SK-N-SH treated with all-trans-retinoic acid at 6 μM for 48 hours (cell line): Measurements from ENCODE around the gene OR10D3.

Experiments
- ATAC-seq: fragments of 200-7000 bp; cut with Tn5 transposase; 3 replicates; pipeline ENCODE4 v1.9.1; 2020; ENCODE audit warnings: mild to moderate bottlenecking, moderate library complexity
- ARNTL ChIP-seq: fragments of 450-650 bp; formaldehyde crosslinking; IDR thresholded peaks from 2 replicates; pipeline ENCODE4 v1.5.0; 2020; ENCODE audit warnings: low read depth, mild to moderate bottlenecking, moderate library complexity, borderline replicate concordance
- BACH2 ChIP-seq: fragments of 250-450 bp; sonication (Bioruptor Pico); IDR thresholded peaks from 2 replicates; pipeline ENCODE4 v1.9.0; 2021; ENCODE audit warnings: mild to moderate bottlenecking, borderline replicate concordance
- CREB5 ChIP-seq: fragments of 250-450 bp; sonication (Bioruptor Pico); IDR thresholded peaks from 2 replicates; pipeline ENCODE4 v1.5.1; 2020; ENCODE audit warnings: low read depth, mild to moderate bottlenecking, moderate library complexity
- CSRNP3 ChIP-seq: fragments of 250-450 bp; sonication (Bioruptor Pico); IDR thresholded peaks from 2 replicates; pipeline ENCODE4 v1.5.1; 2021; ENCODE audit warnings: mild to moderate bottlenecking, moderate library complexity
- ESRRG ChIP-seq: fragments of 250-450 bp; sonication (Bioruptor Pico); IDR thresholded peaks from 2 replicates; pipeline ENCODE4 v1.6.1; 2021; ENCODE audit warnings: mild to moderate bottlenecking
- GLIS3 ChIP-seq: fragments of 250-450 bp; sonication (Bioruptor Pico); IDR thresholded peaks from 2 replicates; pipeline ENCODE4 v1.5.0; 2020; ENCODE audit warnings: mild to moderate bottlenecking, moderate library complexity
- ISL1 ChIP-seq: fragments of 250-450 bp; sonication (Bioruptor Pico); IDR thresholded peaks from 2 replicates; pipeline ENCODE4 v2.1.2; 2022; ENCODE audit warnings: mild to moderate bottlenecking, moderate library complexity
- OSR1 ChIP-seq: fragments of 250-450 bp; sonication (Bioruptor Pico); IDR thresholded peaks from 2 replicates; pipeline ENCODE4 v1.8.0; 2022; ENCODE audit warnings: moderate library complexity, mild to moderate bottlenecking, inconsistent platforms
- PATZ1 ChIP-seq: fragments of 250-450 bp; sonication (Bioruptor Pico); IDR thresholded peaks from 2 replicates; pipeline ENCODE4 v1.8.0; 2020; ENCODE audit warnings: mild to moderate bottlenecking, moderate library complexity, borderline replicate concordance
- POU6F1 ChIP-seq: fragments of 250-450 bp; sonication (Bioruptor Pico); IDR thresholded peaks from 2 replicates; pipeline ENCODE4 v1.8.0; 2021; ENCODE audit warnings: low read depth, mild to moderate bottlenecking, moderate library complexity, borderline replicate concordance
- PPARA ChIP-seq: fragments of 250-450 bp; sonication (Bioruptor Pico); IDR thresholded peaks from 2 replicates; pipeline ENCODE4 v1.5.0; 2020; ENCODE audit warnings: mild to moderate bottlenecking, borderline replicate concordance
- RARB ChIP-seq: fragments of 250-450 bp; sonication (Bioruptor Pico); IDR thresholded peaks from 2 replicates; pipeline ENCODE4 v1.8.0; 2021; ENCODE audit warnings: mild to moderate bottlenecking, moderate library complexity
- SNAI2 ChIP-seq: fragments of 250-450 bp; sonication (Bioruptor Pico); IDR thresholded peaks from 2 replicates; pipeline ENCODE4 v1.5.0; 2020; ENCODE audit warnings: mild to moderate bottlenecking, moderate library complexity
- TCF4 ChIP-seq: fragments of 250-450 bp; sonication (Bioruptor Pico); IDR thresholded peaks from 2 replicates; pipeline ENCODE4 v1.8.0; 2021; ENCODE audit warnings: mild to moderate bottlenecking, moderate library complexity, borderline replicate concordance
- TOX ChIP-seq: fragments of 250-450 bp; sonication (Bioruptor Pico); IDR thresholded peaks from 2 replicates; pipeline ENCODE4 v1.8.0; 2021; ENCODE audit warnings: mild to moderate bottlenecking, moderate library complexity, borderline replicate concordance
- TSHZ2 ChIP-seq: fragments of 250-450 bp; sonication (Bioruptor Pico); IDR thresholded peaks from 2 replicates; pipeline ENCODE4 v1.5.0; 2020; ENCODE audit warnings: mild to moderate bottlenecking, moderate library complexity
- ZFP3 ChIP-seq: fragments of 250-450 bp; sonication (Bioruptor Pico); IDR thresholded peaks from 2 replicates; pipeline ENCODE4 v1.5.0; 2020; ENCODE audit warnings: mild to moderate bottlenecking, moderate library complexity
- ZFP30 ChIP-seq: fragments of 450-650 bp; formaldehyde crosslinking; IDR thresholded peaks from 2 replicates; pipeline ENCODE4 v1.5.0; 2022; ENCODE audit warnings: mild to moderate bottlenecking, moderate library complexity
- ZNF565 ChIP-seq: fragments of 450-650 bp; formaldehyde crosslinking; conservative IDR thresholded peaks from 2 replicates; pipeline ENCODE4 v1.5.0; 2020; ENCODE audit warnings: low read depth, mild to moderate bottlenecking, moderate library complexity
- ZNF8 ChIP-seq: fragments of 450-650 bp; formaldehyde crosslinking; IDR thresholded peaks from 2 replicates; pipeline ENCODE4 v1.5.0; 2020; ENCODE audit warnings: mild to moderate bottlenecking, moderate library complexity

OR10D3 gene

GRCh38 chr11:124199702-124200101, 16.6 kb downstream of the OR10D3 start:
- TF ChIP-seq GLIS3 (CRISPR knock-in tag) (no peak), PATZ1 (no peak), SNAI2 (CRISPR knock-in tag) (no peak), ZNF8 (CRISPR knock-in tag) (no peak), CREB5 (CRISPR knock-in tag) (no peak)
- no peak for ATAC-seq

- ATAC-seq, result no peak
- TF ChIP-seq BACH2 (CRISPR knock-in tag), result no peak
- TF ChIP-seq TCF4 (CRISPR knock-in tag), result no peak
- TF ChIP-seq ZFP3 (CRISPR knock-in tag), result no peak
- no peak for TF ChIP-seq GLIS3 (CRISPR knock-in tag)
- no peak for TF ChIP-seq ZNF8 (CRISPR knock-in tag)
- TF ChIP-seq TSHZ2 (CRISPR knock-in tag), result no peak
- no peak for TF ChIP-seq ISL1 (CRISPR knock-in tag)
- TF ChIP-seq PATZ1, result no peak
- TF ChIP-seq RARB (CRISPR knock-in tag), result no peak
- TF ChIP-seq ZNF565 (CRISPR knock-in tag), result no peak
- TF ChIP-seq ARNTL, result no peak
- no peak for TF ChIP-seq ESRRG
- no peak for TF ChIP-seq POU6F1 (CRISPR knock-in tag)
- no peak for TF ChIP-seq OSR1
- no peak for TF ChIP-seq SNAI2 (CRISPR knock-in tag)
- no peak for TF ChIP-seq CSRNP3 (CRISPR knock-in tag)
- no peak for TF ChIP-seq CREB5 (CRISPR knock-in tag)
- no peak for TF ChIP-seq TOX
- no peak for TF ChIP-seq PPARA (CRISPR knock-in tag)
- no peak for TF ChIP-seq ZFP30
These were observed 17.5 kb downstream of the OR10D3 start for GRCh38 chr11:124200671-124201070.
